Pancreas (tissue), 10 donors: ENCODE measurements around the gene NAV2. TPM values are rescaled to one million over a fixed set of nuclear protein-coding genes. Genes with fewer than 3 reads are reported as not detected.

Source experiments
- ATAC-seq, 4 donors: fragments of 200-7000 bp; cut with Tn5 transposase; one replicate each; pipeline versions ENCODE4 v1.8.0 to v1.9.1; 2020; ENCODE audit warnings: mild to moderate bottlenecking in 4 of 4, moderate library complexity in 4 of 4
- DNase-seq, 6 donors: peaks; one replicate each; pipeline ENCODE4 v3.0.0-alpha.2; 2020
- FAIRE-seq: peaks from 2 replicates; lab custom pipeline; 2012; peaks lifted over from hg19 to GRCh38; lab: Jason Lieb, UNC
- H3K27ac ChIP-seq, 4 donors: fragments of 200-600 bp; sonication (generic); 1 replicate in 3 of 4; 2 replicates in 1 of 4; pipeline versions ENCODE4 v1.5.0 to v1.8.0; 2020
- H3K27me3 ChIP-seq, 4 donors: fragments of 200-600 bp; one replicate each; pipeline ENCODE4 v1.8.0; 2021
- H3K36me3 ChIP-seq, 3 donors: fragments of 200-600 bp; sonication (generic) in 1 of 3; one replicate each; pipeline versions ENCODE4 v1.5.0 to v1.8.0; 2020 to 2021
- H3K4me1 ChIP-seq, 3 donors: fragments of 200-600 bp; one replicate each; pipeline ENCODE4 v1.8.0; 2021
- H3K4me3 ChIP-seq, 4 donors: fragments of 200-600 bp; sonication (generic) in 2 of 4; one replicate each; pipeline versions ENCODE4 v1.5.0 to v1.8.0; 2020 to 2021
- H3K9me3 ChIP-seq, 4 donors: fragments of 200-600 bp; one replicate each; pipeline ENCODE4 v1.8.0; 2021
- WGBS, 2 donors: extraction: QIAGEN DNeasy Blood & Tissue Kit; methylation state at CpG; one replicate each; pipeline ENCODE4 v1.1.7; 2013; 5-methylcytosine and 5-hydroxymethylcytosine counted together
- intact Hi-C, 3 donors: fragments of 100-400 bp; cut with DNase I; formaldehyde crosslinking; loops; one replicate each; pipeline versions ENCODE4 v1.11.1 to v1.14.2; 2022
- polyA plus RNA-seq, 2 donors: library from polyadenylated mRNA; stranded (reverse); fragments of 200-250 nt; gene quantifications; one replicate each; pipeline ENCODE4 v1.2.3, GENCODE V29; 2013
- total RNA-seq, 6 donors: library from RNA; stranded (reverse); fragmentation: NEBNext Ultra II Directional in 4 of 6; extraction: Animal tissue kit (Norgen Biotek cat#: 25700) in 4 of 6; gene quantifications; one replicate each; pipeline versions ENCODE4 v1.2.1 to v1.2.4, GENCODE V29; 2021 to 2023
- TF ChIP-seq, protein P1 (sequence below), 4 donors: fragments of 200-600 bp; sonication (generic) in 3 of 4; IDR thresholded peaks; one replicate each; pipeline versions ENCODE4 v1.5.0 to v1.8.0; 2021; ENCODE audit warnings: antibody characterized with exemption in 4 of 4
- donor health status: healthy with polysubstance abuse.
- donor health status: DM: no; HTN: no; CAD: no; lungs with moderate emphysema.
- donor health status: DM: no; HTN: no; CAD: no.
- donor health status: control.
- donor health status: control.
- donor health status: Bipolar disorder and iron deficiency.
- donor health status: DM: yes; HTN: yes; CAD: no.
- donor health status: DM: no; HTN: no; CAD: no.
- donor health status: DM: no; HTN: no; CAD: no.
- donor health status: DM: yes; HTN: yes; CAD: no.

NAV2 gene
- total and polyA plus RNA-seq, 8 donors, result 5.8 to 26.9 (median 16.3) TPM

DNA sequence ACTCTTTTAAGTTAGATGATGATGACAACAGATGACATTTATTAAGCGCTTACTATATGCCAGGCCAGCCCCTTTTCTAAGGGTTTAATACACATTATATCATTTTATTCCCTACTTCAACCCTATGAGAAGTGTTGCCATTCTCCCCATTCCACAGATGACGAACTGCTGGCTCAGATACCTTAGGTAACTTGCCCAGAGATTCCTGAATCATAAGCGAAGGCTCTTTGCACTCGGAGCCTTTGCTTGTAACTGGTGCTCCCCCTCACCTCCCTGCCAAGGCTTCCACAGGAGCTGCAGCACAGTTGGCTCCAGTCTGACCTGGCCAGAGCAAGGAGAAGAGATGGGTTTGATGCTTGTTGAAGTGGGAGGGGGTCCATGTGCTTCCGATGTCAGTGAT, 404.7 kb downstream of the NAV2 start:
- 89% methylated on average over 5 of the region's 5 CpGs for WGBS, 2 donors
- H3K4me3 ChIP-seq, result no peak overlapping the region
- no peak overlapping the region for H3K27ac ChIP-seq
- FAIRE-seq (no peak), ATAC-seq (no peak), DNase-seq (no peak)
- intact Hi-C loops, result no loop called here
- TF ChIP-seq, protein P1, sequence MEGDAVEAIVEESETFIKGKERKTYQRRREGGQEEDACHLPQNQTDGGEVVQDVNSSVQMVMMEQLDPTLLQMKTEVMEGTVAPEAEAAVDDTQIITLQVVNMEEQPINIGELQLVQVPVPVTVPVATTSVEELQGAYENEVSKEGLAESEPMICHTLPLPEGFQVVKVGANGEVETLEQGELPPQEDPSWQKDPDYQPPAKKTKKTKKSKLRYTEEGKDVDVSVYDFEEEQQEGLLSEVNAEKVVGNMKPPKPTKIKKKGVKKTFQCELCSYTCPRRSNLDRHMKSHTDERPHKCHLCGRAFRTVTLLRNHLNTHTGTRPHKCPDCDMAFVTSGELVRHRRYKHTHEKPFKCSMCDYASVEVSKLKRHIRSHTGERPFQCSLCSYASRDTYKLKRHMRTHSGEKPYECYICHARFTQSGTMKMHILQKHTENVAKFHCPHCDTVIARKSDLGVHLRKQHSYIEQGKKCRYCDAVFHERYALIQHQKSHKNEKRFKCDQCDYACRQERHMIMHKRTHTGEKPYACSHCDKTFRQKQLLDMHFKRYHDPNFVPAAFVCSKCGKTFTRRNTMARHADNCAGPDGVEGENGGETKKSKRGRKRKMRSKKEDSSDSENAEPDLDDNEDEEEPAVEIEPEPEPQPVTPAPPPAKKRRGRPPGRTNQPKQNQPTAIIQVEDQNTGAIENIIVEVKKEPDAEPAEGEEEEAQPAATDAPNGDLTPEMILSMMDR (IDR thresholded peaks at IDR 0.05), result no peak
- no peaks in the 10 kb centered on the region for H3K9me3 ChIP-seq
- peaks cover 1 to 8% (median 5%) of the 10 kb centered on the region in 3 donors for H3K4me1 ChIP-seq
- H3K36me3 ChIP-seq, result peaks cover 2 to 29% (median 6%) of the 10 kb centered on the region in 3 donors
- no peaks in the 10 kb centered on the region for H3K27me3 ChIP-seq

DNA sequence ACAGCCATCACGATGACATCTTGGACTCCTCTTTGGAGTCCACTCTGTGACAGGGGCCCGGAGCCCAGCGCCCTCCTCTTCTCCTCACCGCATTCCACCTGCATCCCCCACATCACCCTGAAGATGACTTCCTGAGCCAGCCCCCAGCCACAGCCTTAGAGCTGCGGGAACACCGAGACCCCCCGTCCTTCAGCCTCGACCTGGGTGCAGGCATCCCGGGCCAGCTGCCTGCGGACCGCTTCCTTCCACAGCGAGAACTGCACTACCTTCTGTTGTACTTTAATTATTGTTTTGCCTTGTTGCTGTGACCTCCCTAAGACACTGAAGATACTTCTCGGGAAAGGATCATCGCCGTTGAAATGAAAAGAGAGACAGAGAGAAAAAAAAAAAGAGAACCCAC, 405.6 kb downstream of the NAV2 start:
- TF ChIP-seq, protein P1 (IDR thresholded peaks at IDR 0.05), result no peak
- ATAC-seq (no peak), DNase-seq (no peak), FAIRE-seq (no peak)
- Histone ChIP-seq H3K36me3 (peaks cover 2 to 29% (median 6%) of the 10 kb centered on the region in 3 donors), H3K4me1 (peaks cover 0 to under 1% (median 0%) of the 10 kb centered on the region in 3 donors), H3K4me3 (no peak overlapping the region), H3K27ac (no peak overlapping the region), H3K27me3 (no peaks in the 10 kb centered on the region), H3K9me3 (no peaks in the 10 kb centered on the region)
- intact Hi-C loops, result no loop called here
- WGBS, 2 donors, result 93% methylated on average over 15 of the region's 15 CpGs

DNA sequence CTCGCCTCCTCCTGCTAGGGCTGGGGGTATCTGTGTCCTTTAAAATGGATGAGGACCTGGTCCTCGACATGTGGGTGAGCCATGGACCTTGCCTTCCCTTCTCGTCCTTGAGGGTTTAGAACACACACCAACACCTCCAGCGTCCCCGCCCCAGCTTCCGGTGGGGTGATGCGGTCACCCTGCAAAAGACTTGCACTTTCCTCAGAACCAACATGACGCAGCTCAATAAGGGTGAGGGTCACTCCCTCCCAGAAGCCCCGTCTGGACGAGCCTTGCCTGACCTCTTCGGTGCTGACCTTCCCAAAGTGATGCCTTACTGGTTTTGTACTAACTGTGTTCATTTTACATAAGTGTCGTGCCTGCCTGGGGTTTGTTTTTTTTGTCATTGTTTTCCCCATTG, 406.7 kb downstream of the NAV2 start:
- TF ChIP-seq, protein P1 (IDR thresholded peaks at IDR 0.05), result no peak
- H3K36me3 ChIP-seq, result peaks cover 2 to 29% (median 6%) of the 10 kb centered on the region in 3 donors
- 91 to 92% methylated on average over 12 of the region's 12 CpGs for WGBS, 2 donors
- no peak for ATAC-seq
- H3K27ac ChIP-seq, result no peak overlapping the region
- intact Hi-C loops, result no loop called here
- no peaks in the 10 kb centered on the region for H3K4me1 ChIP-seq
- no peaks in the 10 kb centered on the region for H3K27me3 ChIP-seq
- no peak overlapping the region for H3K4me3 ChIP-seq
- H3K9me3 ChIP-seq, result no peaks in the 10 kb centered on the region
- DNase-seq, result no peak
- no peak for FAIRE-seq

DNA sequence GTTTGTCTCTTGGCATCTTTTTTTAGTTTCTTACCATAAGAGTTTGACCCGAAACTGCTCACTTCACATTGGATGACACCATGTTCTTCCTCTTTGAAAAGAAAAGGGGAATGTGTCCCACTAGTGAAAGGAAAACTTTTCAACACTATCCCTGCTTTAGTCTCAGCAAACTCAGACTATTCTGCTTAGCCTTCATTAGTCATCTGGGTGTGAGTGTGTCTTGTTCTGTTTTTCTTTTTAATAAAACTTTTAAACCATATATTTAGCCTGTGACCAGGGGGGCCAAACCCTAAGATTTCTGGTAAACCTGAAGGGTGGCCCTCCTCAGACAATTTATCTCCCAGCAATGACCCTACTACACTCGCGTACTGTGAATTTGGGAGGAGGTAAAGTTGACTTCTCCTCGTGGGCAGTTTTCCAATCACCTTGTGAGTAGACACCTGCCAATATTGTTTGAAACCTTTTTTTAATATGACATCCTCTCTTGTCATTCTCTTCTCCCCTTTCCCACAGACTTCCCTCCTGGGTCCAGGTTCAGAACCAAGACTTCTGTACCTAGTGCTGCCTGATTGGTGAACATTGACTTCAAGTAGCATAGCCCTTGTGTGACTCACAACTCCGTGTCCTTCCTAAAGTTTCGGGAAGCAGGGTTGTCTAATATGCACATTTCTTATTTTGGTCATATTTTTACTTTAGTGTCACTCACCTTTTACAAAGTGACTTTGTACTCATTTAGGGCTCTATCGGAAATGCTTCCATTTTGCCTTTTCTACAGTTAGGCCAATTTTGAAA, 407.7 kb downstream of the NAV2 start:
- Histone ChIP-seq H3K36me3 (peaks cover 2 to 29% (median 6%) of the 10 kb centered on the region in 3 donors), H3K9me3 (no peaks in the 10 kb centered on the region), H3K27ac (no peak overlapping the region), H3K4me3 (no peak overlapping the region), H3K27me3 (no peaks in the 10 kb centered on the region), H3K4me1 (no peaks in the 10 kb centered on the region)
- DNase-seq (no peak), FAIRE-seq (no peak), ATAC-seq (no peak)
- intact Hi-C loops, result loop anchor here in 1 of 3 donors (10.0 kb wide), 1 partner anchor 234 kb away; no protein-coding TSS in a partner anchor
- TF ChIP-seq, protein P1 (IDR thresholded peaks at IDR 0.05), result no peak
- WGBS, 2 donors, result 91% methylated on average over 7 of the region's 7 CpGs

DNA sequence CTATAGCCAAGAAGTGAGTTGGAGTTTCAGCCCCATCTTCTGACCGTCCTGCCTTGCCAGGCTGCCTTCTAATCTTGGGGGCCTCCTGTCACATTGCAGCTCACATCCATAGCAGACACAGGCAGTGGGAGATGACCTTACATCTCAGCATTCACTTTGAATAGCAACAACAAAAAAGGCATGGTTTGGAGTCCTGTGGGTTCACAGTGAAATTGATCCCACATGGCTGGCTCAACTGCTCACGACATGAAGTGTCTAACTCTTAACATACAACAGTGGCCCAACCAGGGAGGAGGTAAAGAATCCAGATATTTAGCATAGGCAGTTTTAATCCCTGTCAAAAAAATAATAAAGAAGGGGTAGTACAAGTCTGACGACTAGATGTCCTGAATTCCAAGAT, 409.5 kb downstream of the NAV2 start:
- no peaks in the 10 kb centered on the region for H3K27me3 ChIP-seq
- DNase-seq (no peak), FAIRE-seq (no peak), ATAC-seq (no peak)
- TF ChIP-seq, protein P1 (IDR thresholded peaks at IDR 0.05), result no peak
- no peaks in the 10 kb centered on the region for H3K9me3 ChIP-seq
- no peak overlapping the region for H3K27ac ChIP-seq
- no peak overlapping the region for H3K4me3 ChIP-seq
- WGBS, 2 donors, result 67 to 83% methylated on average over 3 of the region's 3 CpGs
- H3K36me3 ChIP-seq, result peaks cover 0 to 26% (median 6%) of the 10 kb centered on the region in 3 donors
- intact Hi-C loops, result loop anchor here in 1 of 3 donors (10.0 kb wide), 1 partner anchor 233 kb away; no protein-coding TSS in a partner anchor
- H3K4me1 ChIP-seq, result no peaks in the 10 kb centered on the region
